SK-N-SH (cell line): Measurements from ENCODE around the gene TSPAN3. TPM values are rescaled to one million over a fixed set of nuclear protein-coding genes. Genes with fewer than 3 reads are reported as not detected.

Experiments
- CTCF ChIA-PET: fragments of 300-600, 350-600 bp; formaldehyde crosslinking; extraction: SDS; loops from one replicate; lab custom pipeline; 2021; lab: Yijun Ruan, JAX
- POLR2A ChIA-PET: fragments of 350-600 bp; sonication (Branson Sonifier 250); formaldehyde crosslinking; extraction: SDS; loops from one replicate; lab custom pipeline; 2020; ENCODE audit warnings: antibody characterized with exemption, inconsistent platforms; lab: Yijun Ruan, JAX
- DNase-seq: peaks from one replicate; pipeline ENCODE4 v3.0.0; 2012
- H2AFZ ChIP-seq: fragments of 200-600 bp; sonication (generic); 2 replicates; pipeline ENCODE4 v1.8.1; 2016; ENCODE audit warnings: antibody characterized with exemption, mild to moderate bottlenecking, low read depth
- H3F3A ChIP-seq: fragments of 200-600 bp; sonication (generic); replicated peaks from 2 replicates; pipeline ENCODE3; 2016; ENCODE audit warnings: antibody characterized with exemption, mild to moderate bottlenecking; ENCODE audit not compliant: insufficient read depth
- H3K27ac ChIP-seq, 2 experiments: fragments of 200-500 bp in 1 of 2; fragments of 200-600 bp in 1 of 2; sonication (Bioruptor generic) in 1 of 2; sonication (generic), shearing (Covaris generic) in 1 of 2; 2 replicates each; pipeline versions ENCODE4 v1.5.1 to v1.6.1; 2014 to 2016; ENCODE audit warnings: low read depth in 2 of 2, inconsistent platforms in 1 of 2, low read length in 1 of 2, mild to moderate bottlenecking in 1 of 2, mixed read lengths in 1 of 2
- H3K27me3 ChIP-seq: fragments of 200-600 bp; sonication (generic), shearing (Covaris generic); 2 replicates; pipeline ENCODE4 v1.6.1; 2016; ENCODE audit warnings: mixed run types; ENCODE audit not compliant: insufficient read depth
- H3K36me3 ChIP-seq, 2 experiments: fragments of 200-500 bp in 1 of 2; fragments of 200-600 bp in 1 of 2; sonication (Bioruptor generic) in 1 of 2; sonication (generic) in 1 of 2; replicated peaks in 1 of 2; 2 replicates each; pipeline versions ENCODE3 to v1.5.1; 2014 to 2016; ENCODE audit warnings: low read length in 1 of 2, mild to moderate bottlenecking in 1 of 2; ENCODE audit not compliant: insufficient read depth in 2 of 2, control insufficient read depth in 1 of 2
- H3K4me1 ChIP-seq, 2 experiments: fragments of 200-500 bp in 1 of 2; fragments of 200-600 bp in 1 of 2; sonication (Bioruptor generic) in 1 of 2; sonication (generic), shearing (Covaris generic) in 1 of 2; 2 replicates each; pipeline versions ENCODE4 v1.5.1 to v1.6.1; 2014 to 2016; ENCODE audit warnings: low read depth in 1 of 2, low read length in 1 of 2, mixed run types in 1 of 2; ENCODE audit not compliant: insufficient read depth in 2 of 2, control insufficient read depth in 1 of 2
- H3K4me2 ChIP-seq: fragments of 200-600 bp; sonication (generic), shearing (Covaris generic); 2 replicates; pipeline ENCODE4 v1.6.1; 2017; ENCODE audit warnings: mixed run types
- H3K4me3 ChIP-seq, 2 experiments: fragments of 200-500 bp in 1 of 2; fragments of 200-600 bp in 1 of 2; sonication (Bioruptor generic) in 1 of 2; sonication (generic), shearing (Covaris generic) in 1 of 2; 2 replicates each; pipeline versions ENCODE4 v1.5.1 to v1.8.1; 2014 to 2016; ENCODE audit warnings: low read depth in 2 of 2, inconsistent platforms in 1 of 2, low read length in 1 of 2, mild to moderate bottlenecking in 1 of 2, mixed read lengths in 1 of 2, moderate library complexity in 1 of 2
- H3K79me2 ChIP-seq: fragments of 200-600 bp; sonication (generic); 2 replicates; pipeline ENCODE4 v1.8.1; 2017; ENCODE audit warnings: mild to moderate bottlenecking; ENCODE audit not compliant: insufficient read depth
- H3K9ac ChIP-seq: fragments of 200-600 bp; sonication (generic); 2 replicates; pipeline ENCODE4 v1.6.1; 2017; ENCODE audit warnings: mixed run types
- H3K9me2 ChIP-seq: fragments of 200-600 bp; sonication (generic); 2 replicates; pipeline ENCODE4 v1.6.1; 2017; ENCODE audit warnings: mixed run types
- H3K9me3 ChIP-seq: fragments of 200-600 bp; sonication (generic); 2 replicates; pipeline ENCODE4 v1.6.1; 2017; ENCODE audit warnings: mixed run types, mild to moderate bottlenecking, moderate library complexity
- H4K20me1 ChIP-seq: fragments of 200-600 bp; sonication (generic); 2 replicates; pipeline ENCODE4 v1.6.1; 2017; ENCODE audit warnings: mild to moderate bottlenecking, mixed run types; ENCODE audit not compliant: insufficient read depth
- CHD2 ChIP-seq: fragments of 150-350 bp; IDR thresholded peaks from 2 replicates; pipeline ENCODE4 v1.6.1; 2018; ENCODE audit warnings: low read length; ENCODE audit not compliant: partially characterized antibody
- CTCF ChIP-seq: fragments of 200-600 bp; sonication (generic); IDR thresholded peaks from 2 replicates; pipeline ENCODE4 v1.6.1; 2017; ENCODE audit warnings: antibody characterized with exemption, mild to moderate bottlenecking, moderate library complexity
- EP300 ChIP-seq, 2 experiments: IDR thresholded peaks; 2 replicates each; pipeline versions ENCODE4 v1.4.0 to v1.6.1; 2012; ENCODE audit warnings: borderline replicate concordance in 1 of 2, low read depth in 1 of 2, low read length in 1 of 2
- EZH2phosphoT487 ChIP-seq: fragments of 200-600 bp; sonication (generic); IDR thresholded peaks from 2 replicates; pipeline ENCODE4 v1.6.1; 2017; ENCODE audit warnings: low read depth, mixed run types, mild to moderate bottlenecking, antibody characterized with exemption, moderate library complexity, borderline replicate concordance
- FOXM1 ChIP-seq: IDR thresholded peaks from 2 replicates; pipeline ENCODE4 v1.4.0; 2012; ENCODE audit warnings: low read depth, mild to moderate bottlenecking
- GATA2 ChIP-seq: sonication (generic); formaldehyde crosslinking; IDR thresholded peaks from 2 replicates; pipeline ENCODE4 v1.5.0; 2020; ENCODE audit warnings: mild to moderate bottlenecking, missing genetic modification reagents
- IRF3 ChIP-seq: fragments of 150-350 bp; IDR thresholded peaks from 2 replicates; pipeline ENCODE4 v1.6.1; 2016; ENCODE audit warnings: mild to moderate bottlenecking, low read depth, low read length
- JUND ChIP-seq: IDR thresholded peaks from 2 replicates; pipeline ENCODE4 v1.4.0; 2012
- MAX ChIP-seq: IDR thresholded peaks from 2 replicates; pipeline ENCODE4 v1.4.0; 2012; ENCODE audit warnings: low read depth
- MEF2A ChIP-seq: IDR thresholded peaks from 2 replicates; pipeline ENCODE4 v1.4.0; 2012; ENCODE audit warnings: low read depth, borderline replicate concordance
- PBX3 ChIP-seq: IDR thresholded peaks from 2 replicates; pipeline ENCODE4; 2012
- RAD21 ChIP-seq: IDR thresholded peaks from 2 replicates; pipeline ENCODE4 v1.6.1; 2012; ENCODE audit warnings: mild to moderate bottlenecking, low read length
- RCOR1 ChIP-seq: fragments of 150-350 bp; IDR thresholded peaks from 2 replicates; pipeline ENCODE4 v1.6.1; 2017; ENCODE audit warnings: antibody characterized with exemption, low read length
- REST ChIP-seq: IDR thresholded peaks from 2 replicates; pipeline ENCODE4 v1.6.1; 2012; ENCODE audit warnings: mild to moderate bottlenecking, low read depth, low read length, moderate library complexity
- RXRA ChIP-seq: IDR thresholded peaks from 2 replicates; pipeline ENCODE4 v1.4.0; 2012; ENCODE audit warnings: low read depth, mild to moderate bottlenecking, borderline replicate concordance
- SIN3A ChIP-seq: IDR thresholded peaks from 2 replicates; pipeline ENCODE4 v1.6.1; 2012; ENCODE audit warnings: low read depth, mild to moderate bottlenecking, low read length, moderate library complexity, borderline replicate concordance
- TCF12 ChIP-seq: IDR thresholded peaks from 2 replicates; pipeline ENCODE4 v1.4.0; 2012
- TEAD4 ChIP-seq: IDR thresholded peaks from 2 replicates; pipeline ENCODE4 v1.4.0; 2012; ENCODE audit warnings: mild to moderate bottlenecking, borderline replicate concordance; ENCODE audit not compliant: insufficient read depth
- USF1 ChIP-seq: IDR thresholded peaks from 2 replicates; pipeline ENCODE4 v1.4.0; 2012; ENCODE audit warnings: low read depth, borderline replicate concordance
- USF2 ChIP-seq: fragments of 150-350 bp; IDR thresholded peaks from 2 replicates; pipeline ENCODE4 v1.6.1; 2017; ENCODE audit warnings: antibody characterized with exemption, low read length, low read depth, borderline replicate concordance
- WGBS: methylation state at CpG from one replicate; pipeline ENCODE4 v1.1.6; 2017; ENCODE audit warnings: low lambda C conversion rate; 5-methylcytosine and 5-hydroxymethylcytosine counted together
- polyA plus RNA-seq, 3 experiments: library from polyadenylated mRNA; depleted of rRNA; stranded (reverse); fragments of >200 nt; gene quantifications; 2 replicates each; pipeline ENCODE4 v1.2.3, GENCODE V29; 2012

The TSPAN3 gene
- polyA plus RNA-seq, 1 of the 3 experiments (the other 2 are of a cell fraction): 409 TPM

- H3K36me3 ChIP-seq: no peaks in the 10 kb centered on the region
- no peaks in the 10 kb centered on the region for H4K20me1 ChIP-seq
- no peaks in the 10 kb centered on the region for H3K9me2 ChIP-seq
- H3K27me3 ChIP-seq: no peaks in the 10 kb centered on the region
- no peak overlapping the region for H3K9ac ChIP-seq
- no peak overlapping the region for H2AFZ ChIP-seq
- no peak overlapping the region for H3K27ac ChIP-seq
- 95% methylated on average over 7 of the region's 12 CpGs for WGBS
- H3F3A ChIP-seq: no peaks in the 10 kb centered on the region
- H3K79me2 ChIP-seq: no peaks in the 10 kb centered on the region
- H3K9me3 ChIP-seq: no peaks in the 10 kb centered on the region
- POLR2A ChIA-PET: no interaction called here
- CTCF ChIA-PET: interaction anchor here (1.2 to 2.3 kb wide), 4 partner anchors 9 to 840 kb away, joined by 3 to 12 read pairs (median 4); no protein-coding TSS in a partner anchor
- H3K4me3 ChIP-seq: no peak overlapping the region
- TF ChIP-seq RXRA: no peak
- TF ChIP-seq SIN3A: no peak
- no peak for TF ChIP-seq MEF2A
- no peak for TF ChIP-seq CTCF
- TF ChIP-seq USF1: no peak
- TF ChIP-seq GATA2 (CRISPR knock-in tag): no peak
- no peak for TF ChIP-seq USF2
- TF ChIP-seq PBX3: no peak
- TF ChIP-seq RCOR1: no peak
- TF ChIP-seq REST: no peak
- no peak for TF ChIP-seq RAD21
- no peak for TF ChIP-seq CHD2
- no peak for TF ChIP-seq EZH2phosphoT487
- no peak for TF ChIP-seq JUND
- TF ChIP-seq IRF3: no peak
- TF ChIP-seq TEAD4: no peak
- TF ChIP-seq EP300 (IDR thresholded peaks at IDR 0.05; ENCODE audit: borderline replicate concordance in 1 of 2, low read depth in 1 of 2, low read length in 1 of 2): no peak
- TF ChIP-seq FOXM1: no peak
- TF ChIP-seq TCF12: no peak
- no peak for TF ChIP-seq MAX
- H3K4me2 ChIP-seq: no peak overlapping the region
- H3K4me1 ChIP-seq: no peaks in the 10 kb centered on the region; a peak in 1 of 4 replicates
- DNase-seq: peak; percentile 32
These were observed 39.4 kb downstream of the TSPAN3 start for GRCh38 chr15:77031376-77032050.
